Lower leg skin (tissue), 4 donors: ENCODE results near the gene NCF1. TPM values are rescaled to one million over a fixed set of nuclear protein-coding genes. Genes with fewer than 3 reads are reported as not detected.
"Not testable (repeated sequence)": the region's sequence is repeated elsewhere in the genome, so short reads cannot be mapped to it uniquely, and the experiment has no call there.

Experiments
- DNase-seq, 2 donors: peaks; one replicate each; pipeline ENCODE4 v3.0.0-alpha.2; 2019; ENCODE audit warnings: low spot score in 2 of 2
- H3K4me3 ChIP-seq: fragments of 200-600 bp; sonication (generic); 2 replicates; pipeline ENCODE4 v1.5.1; 2017; ENCODE audit warnings: mild to moderate bottlenecking, low read depth; ENCODE audit not compliant: poor library complexity, severe bottlenecking
- POLR2A ChIP-seq, 2 donors: fragments of 450-650 bp; IDR thresholded peaks; one replicate each; pipeline ENCODE4 v1.6.1; 2016 to 2017; ENCODE audit warnings: antibody characterized with exemption in 2 of 2, mild to moderate bottlenecking in 1 of 2, moderate library complexity in 1 of 2
- WGBS, 2 donors: methylation state at CpG; one replicate each; pipeline ENCODE4 v1.1.5; 2018; 5-methylcytosine and 5-hydroxymethylcytosine counted together
- intact Hi-C: fragments of 100-400 bp; cut with DNase I; formaldehyde crosslinking; loops from one replicate; pipeline ENCODE4 v1.15.0; 2023; ENCODE audit warnings: low total_unique reads
- total RNA-seq, 4 donors: library from RNA; depleted of rRNA; stranded (reverse); fragments of >200 nt; gene quantifications; one replicate each; pipeline ENCODE4 v1.1.0, GENCODE V29; 2016
- TF ChIP-seq, protein P1 (sequence below), 3 donors: fragments of 450-650 bp; IDR thresholded peaks; one replicate each; pipeline ENCODE4 v1.5.1; 2016; ENCODE audit warnings: antibody characterized with exemption in 3 of 3, mild to moderate bottlenecking in 3 of 3, moderate library complexity in 2 of 3

NCF1 gene
- 1 to 10 TPM in 2 of 4 donors, under 1 TPM in 1, not detected in 1; 0.97 to 2.2 (median 1.2) TPM for total RNA-seq

DNA sequence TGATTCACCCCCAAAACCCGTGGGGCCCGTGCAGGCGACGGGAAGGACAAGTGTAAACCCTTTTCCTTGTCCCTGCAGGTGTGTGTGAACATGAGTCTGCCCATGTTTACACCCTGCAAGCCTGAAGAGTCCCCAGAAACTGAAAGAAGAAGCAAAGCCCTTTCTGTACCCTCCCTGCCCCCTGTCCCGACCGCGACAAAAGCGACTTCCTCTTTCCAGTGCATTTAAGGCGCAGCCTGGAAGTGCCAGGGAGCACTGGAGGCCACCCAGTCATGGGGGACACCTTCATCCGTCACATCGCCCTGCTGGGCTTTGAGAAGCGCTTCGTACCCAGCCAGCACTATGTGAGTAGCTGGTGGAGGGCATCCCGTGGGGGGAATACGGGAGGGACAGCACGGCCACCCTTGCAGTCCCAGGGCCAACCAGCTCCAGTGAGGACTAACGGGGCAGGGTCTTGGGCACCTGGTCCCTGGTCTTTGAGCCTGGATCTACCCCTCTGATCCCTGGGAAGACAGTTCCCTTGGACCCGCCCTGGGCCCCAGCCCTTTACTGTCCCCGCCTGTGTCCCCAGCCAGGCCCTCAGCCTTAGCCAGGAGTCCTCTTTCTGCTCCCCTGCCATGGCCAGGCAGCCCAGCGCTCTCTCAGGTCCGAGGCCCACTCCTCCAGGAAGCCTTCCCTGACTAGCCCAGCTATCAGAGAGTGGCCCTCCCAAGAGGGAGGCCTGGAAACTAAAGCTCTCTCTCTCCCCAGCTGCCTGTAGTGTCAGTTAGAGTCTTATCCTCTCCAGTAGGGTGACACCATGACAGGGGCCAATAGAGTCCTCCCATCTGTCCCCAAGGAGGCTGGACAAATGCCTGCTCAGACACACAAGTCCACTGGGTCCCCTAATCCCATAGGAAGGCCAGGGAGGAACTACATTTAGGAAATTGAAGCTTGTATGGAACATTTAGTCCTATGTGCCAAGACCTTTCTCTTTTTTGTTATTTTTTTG lies at the start of gene NCF1:
NCF1 (plus strand) TSS at position 252 of the 991 bp plus-strand sequence; CDS start at position 273, 21 bp downstream.
- H3K4me3 ChIP-seq, intact Hi-C loops, DNase-seq: not testable (repeated sequence)
- WGBS, 2 donors, result no CpG with 5 or more reads among the region's 21 CpGs

DNA sequence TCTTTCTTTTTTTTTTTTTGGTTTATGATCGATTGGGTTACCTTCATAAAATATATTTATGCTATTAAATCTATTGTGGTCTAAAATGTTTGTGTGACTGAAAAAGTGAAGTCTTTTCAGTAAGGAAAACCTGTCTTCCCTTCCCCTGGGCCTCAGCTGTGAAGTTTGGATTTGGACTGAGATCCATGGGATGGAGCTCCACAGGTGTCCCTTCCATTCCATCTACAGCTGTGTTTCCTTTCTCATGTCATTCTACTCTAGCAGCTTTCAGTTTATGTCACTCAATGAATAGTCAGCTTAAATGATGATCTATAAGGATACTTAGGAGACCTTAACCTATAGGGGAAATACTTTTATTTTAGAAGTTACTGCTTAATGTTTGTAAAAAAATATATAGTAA lies 48.0 kb upstream of the NCF1 start:
- intact Hi-C loops, result no loop called here
- 76 to 79% methylated on average over 1 of the region's 1 CpG for WGBS, 2 donors
- no peak for TF ChIP-seq POLR2A (IDR thresholded peaks at IDR 0.05)
- TF ChIP-seq, protein P1, sequence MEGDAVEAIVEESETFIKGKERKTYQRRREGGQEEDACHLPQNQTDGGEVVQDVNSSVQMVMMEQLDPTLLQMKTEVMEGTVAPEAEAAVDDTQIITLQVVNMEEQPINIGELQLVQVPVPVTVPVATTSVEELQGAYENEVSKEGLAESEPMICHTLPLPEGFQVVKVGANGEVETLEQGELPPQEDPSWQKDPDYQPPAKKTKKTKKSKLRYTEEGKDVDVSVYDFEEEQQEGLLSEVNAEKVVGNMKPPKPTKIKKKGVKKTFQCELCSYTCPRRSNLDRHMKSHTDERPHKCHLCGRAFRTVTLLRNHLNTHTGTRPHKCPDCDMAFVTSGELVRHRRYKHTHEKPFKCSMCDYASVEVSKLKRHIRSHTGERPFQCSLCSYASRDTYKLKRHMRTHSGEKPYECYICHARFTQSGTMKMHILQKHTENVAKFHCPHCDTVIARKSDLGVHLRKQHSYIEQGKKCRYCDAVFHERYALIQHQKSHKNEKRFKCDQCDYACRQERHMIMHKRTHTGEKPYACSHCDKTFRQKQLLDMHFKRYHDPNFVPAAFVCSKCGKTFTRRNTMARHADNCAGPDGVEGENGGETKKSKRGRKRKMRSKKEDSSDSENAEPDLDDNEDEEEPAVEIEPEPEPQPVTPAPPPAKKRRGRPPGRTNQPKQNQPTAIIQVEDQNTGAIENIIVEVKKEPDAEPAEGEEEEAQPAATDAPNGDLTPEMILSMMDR (IDR thresholded peaks at IDR 0.05), result no peak
- no peak overlapping the region for H3K4me3 ChIP-seq
- no peak for DNase-seq

DNA sequence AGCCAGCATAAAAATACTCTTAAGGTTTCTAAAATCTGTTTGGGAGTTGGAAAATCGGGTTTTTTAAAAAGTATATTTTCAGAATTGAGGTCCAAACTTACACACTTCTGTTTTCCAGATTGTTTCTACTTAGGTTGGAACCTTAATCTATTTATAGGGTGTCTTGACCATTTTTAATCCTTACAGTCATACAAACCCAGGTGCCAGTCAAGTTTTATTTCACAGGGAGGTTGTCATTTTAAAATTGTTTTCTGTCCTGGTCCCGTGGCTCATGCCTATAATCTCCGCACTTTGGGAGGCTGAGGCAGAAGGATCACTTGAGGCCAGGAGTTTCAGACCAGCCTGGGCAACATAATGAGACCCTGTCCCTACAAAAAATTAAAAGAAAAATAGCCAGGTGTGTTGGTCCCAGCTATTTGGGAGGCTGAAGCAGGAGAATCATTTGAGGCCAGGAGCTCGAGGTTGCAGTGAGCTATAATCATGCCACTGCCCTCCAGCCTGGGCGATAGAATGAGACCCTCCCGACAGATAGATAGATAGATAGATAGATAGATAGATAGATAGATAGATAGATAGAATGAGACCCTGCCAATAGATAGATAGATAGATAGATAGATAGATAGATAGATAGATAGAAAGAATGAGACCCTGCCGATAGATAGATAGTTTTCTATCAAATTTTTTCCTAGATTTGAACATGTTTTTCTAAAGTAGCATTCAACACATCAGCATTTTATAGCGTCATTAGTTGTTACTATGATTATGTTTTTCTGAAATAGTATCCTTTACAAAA lies 47.3 kb upstream of the NCF1 start:
- TF ChIP-seq, protein P1 (IDR thresholded peaks at IDR 0.05), result no peak
- no peak for TF ChIP-seq POLR2A (IDR thresholded peaks at IDR 0.05)
- intact Hi-C loops, result no loop called here
- 93 to 94% methylated on average over 8 of the region's 8 CpGs for WGBS, 2 donors
- no peak for DNase-seq
- no peak overlapping the region for H3K4me3 ChIP-seq

DNA sequence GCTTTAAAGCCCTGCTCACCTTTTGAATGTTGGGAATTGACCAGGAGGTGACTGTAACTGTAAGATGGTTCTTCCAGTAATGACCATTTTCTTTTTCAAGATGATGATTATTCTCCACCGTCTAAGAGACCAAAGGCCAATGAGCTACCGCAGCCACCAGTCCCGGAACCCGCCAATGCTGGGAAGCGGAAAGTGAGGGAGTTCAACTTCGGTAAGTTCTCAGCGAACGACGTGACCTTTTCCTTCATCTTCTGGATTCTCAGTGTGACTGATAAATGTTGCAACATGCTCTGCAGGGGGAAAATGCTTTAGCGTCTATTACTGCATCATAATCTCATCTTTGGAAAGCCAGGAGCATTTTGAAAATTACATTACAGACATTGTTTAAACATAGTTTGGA lies 45.1 kb upstream of the NCF1 start:
- H3K4me3 ChIP-seq, DNase-seq, intact Hi-C loops: not testable (repeated sequence)
- WGBS, 2 donors, result no CpG with 5 or more reads among the region's 10 CpGs

DNA sequence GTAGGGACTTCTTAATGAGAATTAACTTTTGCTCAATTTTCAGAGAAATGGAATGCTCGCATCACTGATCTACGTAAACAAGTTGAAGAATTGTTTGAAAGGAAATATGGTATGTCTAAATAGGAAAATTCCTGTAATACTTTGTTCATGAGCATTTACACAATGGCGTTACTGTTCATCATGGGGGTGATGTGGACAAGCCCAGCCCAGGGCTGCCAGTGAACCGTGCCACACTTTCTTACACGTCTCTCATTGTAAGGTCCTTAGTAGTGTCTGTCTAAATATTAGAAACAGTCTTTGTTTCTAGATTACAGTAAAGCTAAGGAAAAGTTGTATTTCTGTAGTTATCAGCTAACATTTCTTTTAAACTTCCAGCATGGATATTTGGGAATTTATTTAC lies 43.6 kb upstream of the NCF1 start:
- intact Hi-C loops, result not testable (repeated sequence)
- WGBS, 2 donors, result no CpG with 5 or more reads among the region's 5 CpGs

DNA sequence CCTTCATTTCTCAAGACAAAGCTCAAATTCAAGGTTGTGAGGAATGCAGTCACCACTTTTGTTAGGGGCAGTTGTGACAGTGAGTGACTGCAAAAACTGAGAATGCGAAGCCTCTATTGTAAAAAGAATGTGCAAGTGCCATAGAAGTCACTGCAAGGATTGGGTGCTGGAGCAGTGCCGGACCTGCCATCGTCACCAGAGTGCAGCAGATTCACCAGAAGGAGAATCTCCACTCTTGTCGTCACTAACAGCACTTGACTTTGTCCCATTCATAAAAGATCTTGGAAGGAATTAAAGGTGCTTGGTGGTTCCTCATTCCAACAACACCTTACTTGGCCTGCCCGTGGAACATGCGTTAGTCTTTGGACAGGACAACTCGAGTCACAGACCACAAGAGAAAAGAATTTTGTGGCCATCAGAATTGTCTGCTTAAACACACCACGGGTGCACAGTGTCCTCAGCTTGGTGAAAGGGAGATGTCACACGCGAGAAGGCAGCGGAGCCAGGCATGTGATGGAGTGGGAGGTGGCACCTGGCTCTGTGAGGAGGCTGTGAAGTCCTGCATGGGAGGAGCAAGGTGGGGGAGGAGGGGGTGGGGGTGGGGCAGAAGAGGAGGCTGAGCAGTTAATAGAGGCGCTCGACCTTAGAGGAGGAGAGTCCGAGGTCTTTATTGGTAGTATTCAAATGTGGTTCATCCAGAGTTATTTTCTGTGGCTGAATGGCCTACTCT lies 33.7 kb upstream of the NCF1 start:
- DNase-seq, H3K4me3 ChIP-seq, intact Hi-C loops: not testable (repeated sequence)
- no CpG with 5 or more reads among the region's 14 CpGs for WGBS, 2 donors

More for the DNA sequence above, 43.6 kb upstream of the NCF1 start:
- not testable (repeated sequence) for DNase-seq, H3K4me3 ChIP-seq

DNA sequence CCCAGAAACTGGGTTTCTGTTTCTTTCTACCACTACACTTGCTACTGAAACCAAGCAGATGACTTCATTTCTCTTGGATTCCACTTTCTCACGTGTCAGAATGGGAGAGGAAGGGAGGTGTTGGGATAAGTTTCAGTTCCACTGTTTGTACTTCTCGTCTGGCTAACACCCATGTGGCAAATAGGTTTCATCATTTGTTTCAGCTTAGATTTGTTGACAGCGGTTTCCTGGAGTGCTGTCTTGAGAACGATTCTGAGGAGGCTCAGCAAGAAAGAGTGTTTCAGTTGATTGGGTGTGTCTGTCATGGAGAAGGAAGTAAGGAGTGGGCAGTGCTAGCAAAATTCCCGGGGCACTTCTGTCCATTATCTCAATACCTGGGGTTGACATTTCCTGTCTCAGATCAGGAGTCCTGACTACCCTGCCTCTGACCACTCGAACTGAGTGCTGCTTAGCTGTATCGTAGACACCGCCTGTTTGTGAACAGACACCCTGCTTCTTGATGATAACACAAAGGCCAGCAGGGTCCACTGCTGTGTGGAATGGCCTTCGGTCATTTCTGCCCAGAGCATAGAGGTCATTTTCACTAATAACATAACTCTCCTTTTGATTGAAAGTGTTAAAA lies 29.8 kb upstream of the NCF1 start:
- intact Hi-C loops, H3K4me3 ChIP-seq, DNase-seq: not testable (repeated sequence)
- no CpG with 5 or more reads among the region's 9 CpGs for WGBS, 2 donors

DNA sequence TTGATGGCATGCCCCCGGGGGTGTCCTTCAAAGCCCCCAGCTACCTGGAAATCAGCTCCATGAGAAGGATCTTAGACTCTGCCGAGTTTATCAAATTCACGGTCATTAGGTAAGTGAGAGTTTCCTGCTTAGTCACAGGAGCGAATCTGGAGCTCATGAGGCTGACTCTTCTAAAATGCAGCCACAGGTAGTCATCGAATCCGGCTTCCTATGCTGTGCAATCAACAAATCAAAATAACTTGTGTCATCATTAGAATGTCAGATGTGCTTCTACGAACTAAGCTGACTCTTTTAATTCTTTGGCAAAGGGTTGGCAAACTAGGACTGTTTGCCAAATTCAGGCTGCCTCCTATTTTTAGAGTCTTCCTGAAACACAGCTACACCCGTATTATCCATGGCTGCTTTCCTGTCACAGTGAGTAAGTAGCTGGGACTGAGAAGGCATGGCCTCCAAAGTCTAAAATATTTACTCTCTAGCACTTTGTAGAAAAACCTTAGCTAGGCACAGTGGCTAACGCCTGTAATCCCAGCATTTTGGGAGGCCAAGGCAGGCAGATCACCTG lies 19.8 kb upstream of the NCF1 start:
- DNase-seq, intact Hi-C loops, H3K4me3 ChIP-seq: not testable (repeated sequence)
- WGBS, 2 donors, result no CpG with 5 or more reads among the region's 9 CpGs

DNA sequence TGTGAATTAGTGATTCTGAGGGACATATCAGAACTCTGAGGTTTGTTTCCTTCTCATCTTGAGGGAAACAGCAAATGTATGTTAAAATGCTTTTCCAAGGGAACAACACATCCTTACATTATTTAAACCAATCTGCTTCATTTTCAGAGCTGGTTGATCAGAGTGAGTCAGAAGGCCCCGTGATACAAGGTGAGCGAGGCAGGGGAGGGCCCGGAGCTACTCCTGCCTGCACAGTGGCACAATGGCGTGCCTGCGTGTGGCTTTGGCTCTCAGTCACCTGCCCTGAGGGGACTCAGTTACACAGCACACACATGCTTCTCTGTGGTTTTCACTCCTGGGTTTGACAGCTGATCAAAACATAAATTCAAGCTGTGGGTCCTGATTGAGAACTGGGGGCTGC lies 17.1 kb upstream of the NCF1 start:
- WGBS, 2 donors, result no CpG with 5 or more reads among the region's 5 CpGs
- H3K4me3 ChIP-seq, intact Hi-C loops, DNase-seq: not testable (repeated sequence)

DNA sequence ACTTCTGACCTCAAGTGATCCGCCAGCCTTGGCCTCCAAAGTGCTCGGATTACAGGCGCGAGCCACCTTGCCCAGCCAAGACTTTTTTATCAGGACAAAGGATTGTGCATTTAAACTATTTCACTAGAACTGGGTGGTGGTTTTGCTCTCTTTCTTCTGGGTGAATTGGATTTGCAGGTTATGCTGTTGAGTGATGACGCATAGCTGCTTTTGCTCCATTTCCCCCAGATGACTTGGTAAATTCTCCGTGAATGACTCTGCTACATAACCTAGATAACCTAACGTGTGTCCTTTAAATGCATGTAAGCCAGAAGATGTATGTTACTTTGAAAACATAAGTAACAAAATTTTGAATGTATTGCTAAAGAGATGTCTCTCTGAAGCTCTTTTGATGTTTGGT lies 15.5 kb upstream of the NCF1 start:
- no CpG with 5 or more reads among the region's 7 CpGs for WGBS, 2 donors
- intact Hi-C loops, H3K4me3 ChIP-seq, DNase-seq: not testable (repeated sequence)

DNA sequence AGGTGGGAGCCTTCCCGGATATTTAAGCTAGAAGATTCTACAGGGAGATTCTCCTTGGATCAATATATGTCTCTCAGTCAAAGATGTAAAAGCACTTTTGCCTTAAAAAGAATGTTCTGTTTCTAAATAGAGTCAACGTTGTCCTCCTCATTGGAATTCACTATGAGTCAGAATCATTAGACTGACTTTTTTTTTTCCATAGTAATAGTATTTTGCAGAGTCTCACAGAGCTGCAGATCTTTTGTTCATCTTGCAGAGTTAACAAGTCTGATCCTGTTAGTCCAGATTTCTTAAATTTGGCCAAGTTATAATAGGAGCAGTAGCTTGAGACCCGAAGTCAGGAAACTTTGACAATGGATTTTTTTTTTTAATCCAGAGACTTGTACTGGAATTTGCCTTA lies 14.8 kb upstream of the NCF1 start:
- DNase-seq, H3K4me3 ChIP-seq, intact Hi-C loops: not testable (repeated sequence)
- no CpG with 5 or more reads among the region's 3 CpGs for WGBS, 2 donors
